Measurements from ENCODE around the gene NFKB1.

GRCh38 chr4:102502543-102502818 lies 1.3 kb downstream of the NFKB1 start:
- TF ChIP-seq CTCF (IDR thresholded peaks at IDR 0.05) (no peak), POLR2AphosphoS5 (IDR thresholded peaks at IDR 0.05) (no peak), EP300 (IDR thresholded peaks at IDR 0.05) (no peak)
